HL-60 (cell line): ENCODE measurements around the gene PAK5.

Experiments
- GABPA ChIP-seq: IDR thresholded peaks from 2 replicates; pipeline ENCODE4 v1.6.1; 2012; ENCODE audit warnings: low read depth
- POLR2AphosphoS5 ChIP-seq: IDR thresholded peaks from 2 replicates; pipeline ENCODE4 v1.6.1; 2012; ENCODE audit warnings: low read depth
- TF ChIP-seq, protein P1 (sequence below): IDR thresholded peaks from one replicate; pipeline ENCODE4 v1.5.1; 2011; ENCODE audit warnings: low read length, control low read depth, inconsistent platforms; ENCODE audit not compliant: insufficient read depth
- TF ChIP-seq, protein P2 (sequence below): IDR thresholded peaks from 2 replicates; pipeline ENCODE4 v1.6.1; 2012; ENCODE audit warnings: low read depth; ENCODE audit not compliant: insufficient replicate concordance

DNA sequence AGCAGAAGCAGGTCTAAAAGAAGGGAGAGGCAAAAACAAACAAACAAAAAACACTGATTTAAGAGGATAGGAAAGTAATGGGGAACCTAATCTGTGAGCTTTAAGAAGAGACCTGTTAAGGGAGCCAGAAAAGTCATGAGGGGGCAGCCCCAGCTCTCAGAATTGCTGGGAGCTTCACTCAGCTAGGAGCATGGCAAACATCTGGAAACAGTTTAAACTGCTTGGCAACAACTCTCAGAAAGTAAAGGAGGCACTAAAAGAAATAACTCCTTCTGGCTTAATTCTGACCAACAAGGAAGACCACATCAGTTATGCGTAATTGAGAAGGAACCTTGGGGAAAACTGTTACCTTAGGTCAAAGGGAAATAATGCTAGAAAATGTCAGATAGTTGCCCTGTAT is 203.1 kb downstream of the PAK5 start:
- TF ChIP-seq, protein P1, sequence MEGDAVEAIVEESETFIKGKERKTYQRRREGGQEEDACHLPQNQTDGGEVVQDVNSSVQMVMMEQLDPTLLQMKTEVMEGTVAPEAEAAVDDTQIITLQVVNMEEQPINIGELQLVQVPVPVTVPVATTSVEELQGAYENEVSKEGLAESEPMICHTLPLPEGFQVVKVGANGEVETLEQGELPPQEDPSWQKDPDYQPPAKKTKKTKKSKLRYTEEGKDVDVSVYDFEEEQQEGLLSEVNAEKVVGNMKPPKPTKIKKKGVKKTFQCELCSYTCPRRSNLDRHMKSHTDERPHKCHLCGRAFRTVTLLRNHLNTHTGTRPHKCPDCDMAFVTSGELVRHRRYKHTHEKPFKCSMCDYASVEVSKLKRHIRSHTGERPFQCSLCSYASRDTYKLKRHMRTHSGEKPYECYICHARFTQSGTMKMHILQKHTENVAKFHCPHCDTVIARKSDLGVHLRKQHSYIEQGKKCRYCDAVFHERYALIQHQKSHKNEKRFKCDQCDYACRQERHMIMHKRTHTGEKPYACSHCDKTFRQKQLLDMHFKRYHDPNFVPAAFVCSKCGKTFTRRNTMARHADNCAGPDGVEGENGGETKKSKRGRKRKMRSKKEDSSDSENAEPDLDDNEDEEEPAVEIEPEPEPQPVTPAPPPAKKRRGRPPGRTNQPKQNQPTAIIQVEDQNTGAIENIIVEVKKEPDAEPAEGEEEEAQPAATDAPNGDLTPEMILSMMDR = no peak
- TF ChIP-seq, protein P2, sequence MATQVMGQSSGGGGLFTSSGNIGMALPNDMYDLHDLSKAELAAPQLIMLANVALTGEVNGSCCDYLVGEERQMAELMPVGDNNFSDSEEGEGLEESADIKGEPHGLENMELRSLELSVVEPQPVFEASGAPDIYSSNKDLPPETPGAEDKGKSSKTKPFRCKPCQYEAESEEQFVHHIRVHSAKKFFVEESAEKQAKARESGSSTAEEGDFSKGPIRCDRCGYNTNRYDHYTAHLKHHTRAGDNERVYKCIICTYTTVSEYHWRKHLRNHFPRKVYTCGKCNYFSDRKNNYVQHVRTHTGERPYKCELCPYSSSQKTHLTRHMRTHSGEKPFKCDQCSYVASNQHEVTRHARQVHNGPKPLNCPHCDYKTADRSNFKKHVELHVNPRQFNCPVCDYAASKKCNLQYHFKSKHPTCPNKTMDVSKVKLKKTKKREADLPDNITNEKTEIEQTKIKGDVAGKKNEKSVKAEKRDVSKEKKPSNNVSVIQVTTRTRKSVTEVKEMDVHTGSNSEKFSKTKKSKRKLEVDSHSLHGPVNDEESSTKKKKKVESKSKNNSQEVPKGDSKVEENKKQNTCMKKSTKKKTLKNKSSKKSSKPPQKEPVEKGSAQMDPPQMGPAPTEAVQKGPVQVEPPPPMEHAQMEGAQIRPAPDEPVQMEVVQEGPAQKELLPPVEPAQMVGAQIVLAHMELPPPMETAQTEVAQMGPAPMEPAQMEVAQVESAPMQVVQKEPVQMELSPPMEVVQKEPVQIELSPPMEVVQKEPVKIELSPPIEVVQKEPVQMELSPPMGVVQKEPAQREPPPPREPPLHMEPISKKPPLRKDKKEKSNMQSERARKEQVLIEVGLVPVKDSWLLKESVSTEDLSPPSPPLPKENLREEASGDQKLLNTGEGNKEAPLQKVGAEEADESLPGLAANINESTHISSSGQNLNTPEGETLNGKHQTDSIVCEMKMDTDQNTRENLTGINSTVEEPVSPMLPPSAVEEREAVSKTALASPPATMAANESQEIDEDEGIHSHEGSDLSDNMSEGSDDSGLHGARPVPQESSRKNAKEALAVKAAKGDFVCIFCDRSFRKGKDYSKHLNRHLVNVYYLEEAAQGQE = no peak
- TF ChIP-seq POLR2AphosphoS5 (no peak), GABPA (no peak)
